GM21619 (cell line): ENCODE results near the gene ABCA9.
"Not testable (repeated sequence)": the region's sequence is repeated elsewhere in the genome, so short reads cannot be mapped to it uniquely, and the experiment has no call there.

ENCODE experiments used
- ATAC-seq: cut with Tn5 transposase; IDR thresholded peaks from one replicate; pipeline ENCODE4 v1.9.1; 2021; ENCODE audit not compliant: unreplicated experiment

ABCA9 gene

DNA sequence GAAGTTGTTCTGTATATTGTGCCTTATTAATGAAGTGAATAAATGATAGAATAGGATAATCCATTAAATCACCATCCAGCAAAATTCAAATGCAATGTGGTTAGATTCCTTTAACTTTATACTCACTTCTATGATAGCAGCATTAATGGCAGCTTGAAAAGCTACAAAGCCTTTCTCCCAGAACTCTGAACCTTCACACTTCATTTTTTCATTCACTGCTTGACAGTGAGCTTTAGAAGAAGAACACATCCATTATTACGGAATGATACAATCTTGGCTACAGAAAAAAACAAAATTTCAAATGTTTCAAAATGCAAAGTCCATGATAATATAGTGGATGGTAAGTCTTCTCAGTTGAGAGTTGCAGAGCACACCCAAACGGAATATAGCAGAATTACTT is 16.4 kb downstream of the ABCA9 start:
- ATAC-seq, result no peak

DNA sequence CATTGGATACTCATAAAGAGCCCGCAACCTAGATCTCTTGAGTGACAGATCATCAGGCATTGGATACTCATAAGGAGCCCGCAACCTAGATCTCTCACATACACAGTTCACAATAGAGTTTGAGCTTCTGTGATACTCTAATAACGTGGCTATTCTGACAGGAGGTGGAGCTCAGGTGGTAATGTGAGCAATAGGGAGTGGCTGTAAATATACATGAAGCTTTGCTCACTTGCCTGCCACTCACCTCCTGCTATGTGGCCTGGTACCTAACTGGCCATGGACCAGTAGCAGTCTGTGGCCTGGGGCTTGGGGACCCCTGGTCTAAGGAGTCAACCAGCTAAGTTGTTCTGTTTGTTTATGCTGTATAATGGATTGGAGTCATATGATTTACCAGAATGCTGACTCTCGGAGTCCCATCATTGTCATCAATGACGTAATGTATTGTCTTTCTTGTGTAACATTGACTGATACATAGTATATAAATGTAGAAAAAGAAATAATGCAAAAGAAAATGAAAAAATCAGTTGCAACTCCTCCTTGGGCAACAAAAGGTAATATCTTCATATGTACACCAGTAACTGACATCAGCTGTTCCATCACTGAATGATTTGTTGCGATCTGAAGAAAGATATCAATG is 17.5 kb downstream of the ABCA9 start:
- ATAC-seq, result no peak

DNA sequence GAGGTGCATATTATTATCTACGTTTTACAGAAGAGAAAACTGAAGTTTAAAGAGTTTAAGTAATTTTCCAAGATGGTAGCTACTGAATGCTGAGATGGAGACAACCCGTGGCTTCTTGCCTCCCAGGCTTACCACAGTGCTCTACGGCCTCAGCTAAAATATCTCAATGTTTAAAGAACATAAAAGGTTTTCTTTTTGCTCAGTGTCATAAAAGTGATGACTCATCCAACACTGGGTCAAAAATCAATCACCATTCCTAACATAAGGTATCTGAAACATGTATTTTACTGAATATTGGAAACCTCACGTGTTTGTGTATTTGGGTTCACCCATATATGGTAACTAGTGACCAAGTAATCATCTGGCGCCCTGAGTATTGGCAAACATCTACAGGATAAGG is 18.4 kb downstream of the ABCA9 start:
- ATAC-seq, result no peak

DNA sequence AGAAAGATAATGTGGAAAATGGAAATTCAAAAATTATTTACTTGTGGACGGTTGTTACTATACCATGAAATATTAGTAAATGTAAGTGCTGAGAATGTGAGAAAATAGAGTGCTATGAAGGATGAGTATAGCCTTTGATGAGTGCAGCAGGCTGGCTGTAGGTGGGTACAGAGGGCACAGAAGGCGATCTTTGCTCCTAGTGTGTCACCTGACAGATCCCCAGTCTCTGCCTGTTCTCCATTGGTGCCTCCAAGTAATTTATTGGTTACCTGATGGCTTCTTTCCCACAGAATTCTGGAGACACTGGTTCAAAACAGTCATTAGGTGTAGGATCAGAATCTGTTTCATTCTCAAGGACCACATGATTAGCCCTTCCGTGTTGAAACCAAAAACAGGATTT is 28.9 kb downstream of the ABCA9 start:
- ATAC-seq, result no peak

DNA sequence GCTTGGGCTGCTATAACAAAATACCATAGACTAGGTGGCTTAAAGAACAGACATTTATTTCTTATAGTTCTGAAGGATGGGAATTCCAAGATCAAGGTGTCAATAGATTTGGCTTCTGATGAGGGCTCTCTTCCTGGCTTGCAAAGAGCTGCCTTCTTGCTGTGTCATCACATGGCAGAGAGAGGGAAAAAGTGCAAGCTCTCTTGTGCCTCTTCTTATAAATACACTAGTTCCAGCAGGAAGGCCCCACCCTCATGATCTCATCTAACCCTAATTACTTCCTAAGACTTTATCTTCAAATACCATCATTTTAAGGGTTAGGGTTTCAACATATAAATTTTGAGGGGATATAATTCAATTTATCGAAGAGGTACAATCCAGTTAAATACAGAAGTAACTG is 30.6 kb downstream of the ABCA9 start:
- no peak for ATAC-seq

DNA sequence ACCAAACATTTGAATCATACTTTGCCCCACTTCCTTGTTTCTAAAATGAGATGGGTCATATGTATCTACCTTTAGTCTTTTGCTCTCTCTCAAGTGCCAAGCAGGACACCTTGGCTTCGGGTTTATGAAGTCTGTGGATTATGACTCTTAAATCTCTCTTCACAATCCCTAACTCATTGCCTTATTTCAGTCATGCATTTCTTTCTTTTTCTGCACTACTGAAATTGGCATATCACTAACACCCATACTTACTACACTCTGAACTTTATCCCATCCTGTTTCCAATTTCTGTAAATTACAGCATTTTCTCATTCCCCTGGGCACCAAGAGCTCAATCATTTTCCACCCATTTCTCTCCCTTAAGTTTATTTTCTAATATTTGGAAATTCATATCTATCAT is 42.0 kb downstream of the ABCA9 start:
- no peak for ATAC-seq

DNA sequence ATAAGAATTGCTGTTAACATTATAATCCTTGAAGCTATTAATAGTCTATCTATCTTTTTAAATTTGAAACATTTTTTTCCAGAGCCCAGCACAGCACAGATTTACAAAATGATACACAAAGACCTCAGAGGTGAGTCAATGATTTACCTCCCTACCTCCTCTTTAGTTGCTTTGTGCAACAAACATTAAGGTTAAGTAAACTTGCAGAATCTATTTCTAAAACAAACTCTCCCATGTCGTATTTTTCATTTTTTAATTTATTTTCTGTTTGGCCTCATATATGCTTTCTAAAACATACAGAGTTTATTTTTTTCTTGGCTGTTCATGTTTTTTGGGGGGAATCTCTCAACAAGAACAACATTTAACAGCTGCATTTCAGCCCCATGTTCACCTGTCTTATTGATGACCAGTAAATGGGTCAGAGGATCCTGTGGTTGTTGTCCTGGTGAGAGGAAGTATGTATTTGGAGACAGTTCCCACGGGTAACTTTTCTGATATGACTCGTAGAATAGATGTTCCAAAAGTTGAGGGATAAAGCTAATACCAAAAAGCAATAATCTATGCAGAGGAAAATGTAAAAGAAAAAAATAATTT is 42.6 kb downstream of the ABCA9 start:
- no peak for ATAC-seq

DNA sequence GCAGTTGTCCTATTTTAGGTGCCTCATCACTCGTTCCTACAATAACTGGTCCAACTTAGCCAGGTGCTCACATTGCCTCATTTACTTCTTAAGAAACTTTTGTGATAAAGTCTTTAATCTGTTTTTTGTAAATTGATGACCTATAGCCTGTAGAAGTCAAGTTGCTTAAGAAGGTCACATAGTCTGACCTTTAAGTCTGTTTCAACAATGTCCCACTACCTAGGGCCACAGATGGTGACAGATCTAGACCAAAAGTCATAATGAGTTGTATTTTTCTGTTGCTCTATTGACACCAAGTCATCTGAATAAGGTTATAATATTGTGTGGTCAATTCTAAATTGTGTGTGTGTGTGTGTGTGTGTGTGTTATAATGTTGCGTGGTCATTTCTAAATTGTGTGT is 45.1 kb downstream of the ABCA9 start:
- ATAC-seq, result no peak

DNA sequence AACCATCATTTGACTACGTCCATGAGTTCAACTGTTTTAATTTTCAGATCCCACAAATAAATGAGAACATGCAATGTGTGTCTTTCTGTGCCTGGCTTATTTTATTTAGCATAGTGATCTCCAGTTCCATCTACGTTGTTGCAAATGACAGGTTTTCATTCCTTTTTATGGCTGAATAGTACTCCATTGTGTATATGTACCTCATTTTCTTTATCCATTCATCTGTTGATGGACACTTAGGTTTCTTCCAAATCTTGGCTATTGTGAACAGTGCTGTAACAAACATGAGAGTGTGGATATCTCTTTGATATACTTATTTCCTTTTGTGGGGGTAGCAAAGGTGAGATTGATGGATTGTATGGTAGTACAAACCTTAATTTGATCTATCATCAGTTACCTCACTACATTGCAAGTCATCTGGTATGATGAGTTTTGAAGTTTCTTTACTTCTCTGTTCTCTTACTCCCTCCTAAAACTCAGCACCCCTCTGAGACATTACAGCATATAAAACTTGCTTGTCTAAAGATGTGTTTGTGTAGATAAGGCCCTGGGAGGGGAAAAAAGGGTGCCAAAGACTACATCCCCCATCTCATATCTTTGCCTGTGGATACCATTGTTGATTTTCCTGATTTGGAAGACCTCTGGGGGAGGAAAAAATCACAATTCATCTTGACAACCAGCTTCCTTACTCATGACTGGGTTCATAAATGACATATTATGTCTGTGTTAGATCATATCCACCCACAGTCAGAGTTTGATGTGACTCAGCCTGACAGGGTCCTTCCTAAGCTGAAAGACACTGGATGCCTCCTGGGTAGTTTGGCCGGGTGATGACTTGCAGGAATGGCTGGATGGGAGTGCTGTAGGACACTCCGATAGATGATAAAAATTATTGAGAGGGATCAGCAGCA is 47.6 kb downstream of the ABCA9 start:
- ATAC-seq, result no peak

DNA sequence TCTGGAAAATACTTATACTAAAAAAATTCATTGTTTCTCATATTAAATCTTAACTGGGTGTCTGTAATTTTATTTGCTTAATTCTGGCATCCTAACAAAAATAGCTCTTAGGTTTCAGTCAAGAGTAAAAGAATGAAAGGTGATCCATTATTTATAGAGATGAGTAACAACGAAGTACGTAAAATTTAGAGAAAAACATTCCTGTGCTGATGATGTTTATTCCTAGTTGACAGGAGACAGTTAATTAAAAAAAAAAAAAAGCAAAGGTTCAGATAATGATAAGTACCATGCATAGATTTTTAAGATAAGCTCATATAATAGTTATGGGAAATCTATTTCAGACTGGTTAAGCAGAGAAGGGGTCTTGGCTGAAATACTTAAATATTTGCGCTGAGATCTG is 50.8 kb downstream of the ABCA9 start:
- ATAC-seq, result no peak

DNA sequence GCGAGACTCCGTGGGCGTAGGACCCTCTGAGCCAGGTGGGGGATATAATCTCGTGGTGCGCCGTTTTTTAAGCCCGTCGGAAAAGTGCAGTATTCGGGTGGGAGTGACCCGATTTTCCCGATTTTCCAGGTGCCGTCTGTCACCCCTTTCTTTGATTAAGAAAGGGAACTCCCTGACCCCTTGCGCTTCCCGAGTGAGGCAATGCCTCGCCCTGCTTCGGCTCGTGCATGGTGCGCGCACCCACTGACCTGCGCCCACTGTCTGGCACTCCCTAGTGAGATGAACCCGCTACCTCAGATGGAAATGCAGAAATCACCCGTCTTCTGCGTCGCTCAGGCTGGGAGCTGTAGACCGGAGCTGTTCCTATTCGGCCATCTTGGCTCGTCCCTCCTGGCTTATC is 56.0 kb downstream of the ABCA9 start:
- ATAC-seq, result not testable (repeated sequence)

DNA sequence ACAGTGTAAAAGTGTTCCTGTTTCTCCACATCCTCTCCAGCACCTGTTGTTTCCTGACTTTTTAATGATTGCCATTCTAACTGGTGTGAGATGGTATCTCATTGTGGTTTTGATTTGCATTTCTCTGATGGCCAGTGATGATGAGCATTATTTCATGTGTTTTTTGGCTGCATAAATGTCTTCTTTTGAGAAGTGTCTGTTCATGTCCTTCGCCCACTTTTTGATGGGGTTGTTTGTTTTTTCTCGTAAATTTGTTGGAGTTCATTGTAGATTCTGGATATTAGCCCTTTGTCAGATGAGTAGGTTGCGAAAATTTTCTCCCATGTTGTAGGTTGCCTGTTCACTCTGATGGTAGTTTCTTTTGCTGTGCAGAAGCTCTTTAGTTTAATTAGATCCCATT is 61.0 kb downstream of the ABCA9 start:
- ATAC-seq, result not testable (repeated sequence)

DNA sequence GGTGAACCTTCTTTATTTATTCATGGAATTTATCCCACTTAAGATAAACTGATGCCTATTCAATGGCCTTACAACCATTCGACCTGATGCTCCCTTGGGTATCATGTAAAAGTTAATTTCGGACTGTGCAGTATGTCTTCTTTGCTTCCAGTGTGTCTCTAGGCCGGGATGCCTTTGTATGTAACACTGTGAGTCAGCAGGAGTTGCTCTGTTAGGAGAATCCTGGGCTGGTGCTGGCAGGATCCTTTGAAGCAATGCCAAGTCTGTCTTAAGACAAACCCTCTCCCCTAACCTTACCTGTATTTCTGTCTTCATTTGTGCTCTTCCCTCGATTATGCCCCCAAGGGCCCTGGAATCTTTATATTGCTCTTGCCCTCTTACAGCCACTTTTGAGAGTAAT is 67.6 kb downstream of the ABCA9 start:
- ATAC-seq, result no peak

DNA sequence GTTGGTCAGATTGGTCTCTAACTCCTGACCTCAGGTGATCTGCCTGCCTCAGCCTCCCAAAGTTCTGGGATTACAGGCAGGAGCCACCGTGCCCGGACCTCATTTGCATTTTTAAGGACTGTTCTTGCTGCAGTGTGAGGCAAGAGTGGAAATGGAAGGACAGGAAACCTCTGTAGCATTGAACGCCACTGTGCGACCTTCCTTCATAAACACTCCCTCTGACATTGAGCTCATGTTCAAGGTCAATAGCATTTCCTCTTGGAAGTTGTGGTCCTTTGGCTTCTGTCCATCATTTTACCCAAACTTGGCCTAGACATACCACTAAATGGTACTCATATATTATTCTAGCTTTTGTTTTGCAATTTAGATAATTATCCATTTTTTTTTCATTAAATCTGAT is 72.8 kb downstream of the ABCA9 start:
- ATAC-seq, result no peak

DNA sequence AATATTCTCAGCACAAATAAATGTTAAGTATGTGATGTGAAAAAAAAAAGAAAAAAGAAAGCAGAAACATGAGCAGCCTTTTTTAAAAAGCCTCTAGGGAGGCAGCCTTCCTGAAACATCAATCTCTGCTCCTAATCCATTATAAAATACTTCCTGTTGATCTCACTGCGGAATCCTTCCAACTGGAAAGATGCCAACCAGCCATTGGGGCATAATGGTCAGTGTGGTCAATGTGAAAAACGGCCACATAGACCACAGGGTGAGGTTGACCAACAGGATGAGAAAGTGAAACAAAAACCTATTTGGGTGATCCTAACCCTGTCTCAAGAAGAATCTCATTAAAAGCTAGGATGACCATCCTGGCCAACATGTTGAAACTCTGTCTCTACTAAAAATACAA is 79.4 kb downstream of the ABCA9 start:
- no peak for ATAC-seq

DNA sequence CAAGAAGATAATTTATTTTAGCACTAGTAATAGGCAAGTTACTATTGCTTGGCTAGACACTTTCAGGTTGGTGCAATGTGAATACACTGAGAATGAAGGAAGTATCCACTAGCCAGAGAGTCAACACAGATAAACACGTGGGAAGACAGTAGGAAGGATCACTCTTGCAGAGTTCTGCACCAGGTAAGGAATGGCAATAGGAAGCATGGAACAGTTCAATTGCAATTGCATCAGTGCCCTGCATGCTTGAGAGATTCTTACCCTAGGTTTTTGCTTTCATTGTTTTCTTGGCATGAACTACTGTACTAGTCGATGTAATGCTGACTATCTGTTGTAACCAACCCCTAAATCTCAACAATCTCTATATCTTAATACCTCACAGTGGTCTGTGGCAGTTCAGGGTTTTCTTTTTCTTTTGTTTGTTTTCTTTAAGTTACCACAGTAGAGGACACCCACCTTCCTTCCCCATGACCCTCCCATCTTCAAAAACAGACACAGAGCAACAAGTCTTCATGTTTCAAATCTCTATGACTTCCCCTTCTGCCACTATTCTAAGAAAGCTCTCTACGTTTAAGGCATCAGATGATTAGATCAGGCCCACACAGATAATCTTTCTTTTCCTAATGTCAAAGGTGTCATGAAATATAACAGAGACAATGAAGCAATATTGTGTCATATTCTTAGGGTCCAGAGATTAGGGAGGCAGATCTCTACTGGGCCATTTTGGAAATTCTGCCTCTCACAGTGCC is 87.5 kb downstream of the ABCA9 start:
- ATAC-seq, result no peak

DNA sequence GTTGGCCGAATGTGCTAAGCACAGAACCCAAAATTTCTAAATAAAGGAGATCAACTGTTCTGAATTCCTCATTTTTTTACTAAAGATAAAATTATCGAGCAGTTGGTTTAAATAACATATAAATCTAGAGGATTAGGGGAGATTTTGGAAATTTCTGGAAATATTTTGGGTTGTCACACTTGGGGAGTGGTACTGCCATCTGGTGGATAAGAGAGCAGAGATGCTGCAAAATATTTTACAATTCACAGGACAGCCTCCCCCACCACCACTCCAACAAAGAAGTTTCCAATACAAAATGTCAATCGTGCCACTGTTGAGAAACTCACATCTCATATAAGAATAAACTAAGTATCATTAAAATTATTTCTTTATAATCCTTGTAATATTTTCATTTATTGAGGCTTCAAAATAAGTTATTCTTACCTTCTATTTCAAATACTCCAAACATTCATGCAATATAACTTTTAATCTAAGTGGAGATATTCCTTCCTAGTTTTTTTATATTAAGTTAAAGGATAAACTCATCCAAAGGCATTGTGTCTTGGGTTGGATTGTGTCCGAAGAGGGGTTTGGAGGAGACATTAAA is 88.5 kb downstream of the ABCA9 start:
- no peak for ATAC-seq

DNA sequence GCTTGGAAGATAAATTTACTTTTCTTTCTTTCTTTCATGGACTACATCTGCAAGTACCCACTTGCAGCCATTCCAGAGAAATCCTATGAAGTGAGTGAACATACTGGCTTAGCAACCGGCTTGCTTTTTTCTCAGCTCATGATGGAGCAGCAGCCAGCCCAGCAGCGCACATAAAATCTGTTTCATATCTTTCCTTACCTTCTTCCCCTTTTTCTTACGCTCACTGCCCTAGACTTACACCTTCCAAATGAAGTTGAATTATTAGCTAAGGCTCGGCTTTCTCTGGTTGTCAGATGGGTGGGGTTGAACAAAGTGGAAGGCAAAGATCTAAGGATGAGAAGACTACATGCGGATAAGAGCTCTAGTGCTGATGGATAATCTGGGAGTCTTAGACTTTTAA is 91.6 kb downstream of the ABCA9 start:
- no peak for ATAC-seq

DNA sequence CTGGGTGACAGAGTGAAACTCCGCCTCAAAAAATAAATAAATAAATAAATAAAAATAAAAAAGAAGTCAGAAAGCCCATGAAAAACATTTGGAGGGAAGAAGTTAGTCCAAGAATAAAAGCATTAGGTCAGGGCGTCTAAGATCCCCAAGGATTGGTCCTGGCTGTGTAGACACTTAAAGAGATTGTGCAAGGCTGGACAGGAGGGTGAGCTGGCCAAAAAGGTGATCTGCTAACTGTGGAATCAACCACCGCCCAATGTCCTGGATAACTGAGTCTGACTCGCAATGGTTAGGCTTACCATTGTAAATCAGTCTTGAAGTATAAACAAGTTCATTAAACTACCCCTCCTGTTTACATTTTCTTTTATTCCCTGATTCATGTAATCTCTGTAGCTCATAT is 96.8 kb downstream of the ABCA9 start:
- ATAC-seq, result no peak

DNA sequence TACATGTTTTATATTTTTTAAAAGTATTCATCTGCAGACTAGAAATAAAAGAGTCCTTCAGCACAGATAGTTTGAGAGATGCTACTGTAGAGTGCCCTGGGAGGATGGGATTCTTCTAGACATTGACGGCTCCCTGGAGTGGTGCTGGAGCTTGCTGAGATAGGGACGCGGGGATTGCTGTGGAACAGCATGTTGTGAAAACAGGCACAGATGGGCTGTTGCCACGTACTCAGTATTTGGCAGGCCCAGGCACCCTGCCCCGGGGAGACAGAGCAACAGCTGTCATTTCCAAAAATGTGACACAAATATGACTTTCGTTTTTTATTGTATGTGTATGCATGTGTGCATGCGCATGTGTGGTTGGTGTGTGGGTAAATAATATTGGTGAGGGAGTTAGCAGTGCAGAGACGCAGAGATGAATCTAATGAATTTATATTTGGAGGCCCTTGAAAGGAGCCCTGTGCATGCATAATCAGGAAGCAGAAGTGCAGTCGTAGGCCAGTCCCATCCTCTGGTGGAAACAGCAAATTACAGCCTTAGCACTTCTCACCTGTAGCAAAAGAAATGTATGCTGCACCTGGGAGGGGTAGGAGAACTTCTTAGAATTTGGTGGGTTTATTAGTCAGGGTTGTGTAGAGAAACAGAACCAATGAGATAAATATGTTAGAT is 99.4 kb downstream of the ABCA9 start:
- ATAC-seq, result no peak

DNA sequence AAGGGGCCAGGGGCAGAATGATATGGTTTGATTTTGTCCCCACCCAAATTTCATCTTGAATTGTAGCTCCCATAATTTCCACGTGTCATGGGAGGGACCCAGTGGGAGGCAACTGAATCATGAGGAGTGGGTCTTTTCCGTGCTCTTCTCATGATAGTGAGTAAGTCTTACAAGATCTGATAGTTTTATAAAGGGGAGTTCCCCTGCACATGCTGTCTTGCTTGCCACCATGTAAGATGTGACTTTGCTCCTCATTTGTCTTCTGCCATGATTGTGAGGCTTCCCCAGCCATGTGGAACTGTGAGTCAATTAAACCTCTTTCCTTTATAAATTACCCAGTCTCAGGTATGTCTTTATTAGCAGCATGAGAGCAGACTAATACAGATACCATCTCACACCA is 101.6 kb downstream of the ABCA9 start:
- ATAC-seq, result not testable (repeated sequence)
